ENCODE results near the gene IGF2BP2.
"Not testable (repeated sequence)": the region's sequence is repeated elsewhere in the genome, so short reads cannot be mapped to it uniquely, and the experiment has no call there.

The IGF2BP2 gene

DNA sequence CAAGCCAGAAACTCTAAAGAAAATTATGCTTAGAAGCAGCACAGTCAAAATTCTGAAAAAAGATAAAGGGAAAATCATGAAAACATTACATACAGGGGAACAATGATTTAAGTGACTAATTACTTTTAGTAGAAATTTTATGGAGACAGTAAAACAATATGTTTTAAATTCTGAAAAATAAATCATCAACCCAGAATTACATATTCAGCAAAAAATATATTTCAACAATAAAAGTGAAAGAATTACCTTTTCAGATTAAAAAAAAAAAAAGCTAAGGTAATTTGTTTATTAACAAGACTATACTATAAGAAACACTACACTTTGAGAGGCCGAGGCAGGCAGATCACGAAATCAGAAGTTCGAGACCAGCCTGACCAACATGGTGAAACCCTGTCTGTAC, 32.4 kb upstream of the IGF2BP2 start:
- Histone ChIP-seq H3K9me3 (ENCODE audit: severe bottlenecking) (peaks cover 7% of the 10 kb centered on the region), H3K27me3 (ENCODE audit: insufficient read depth, poor library complexity, severe bottlenecking) (no peaks in the 10 kb centered on the region), H3K36me3 (ENCODE audit: low read depth) (no peaks in the 10 kb centered on the region), H3K4me3 (ENCODE audit: severe bottlenecking) (no peak overlapping the region), H3K4me1 (ENCODE audit: insufficient read depth, poor library complexity, severe bottlenecking) (no peaks in the 10 kb centered on the region), H3K27ac (ENCODE audit: poor library complexity, severe bottlenecking) (no peak overlapping the region)
- TF ChIP-seq, protein P1, sequence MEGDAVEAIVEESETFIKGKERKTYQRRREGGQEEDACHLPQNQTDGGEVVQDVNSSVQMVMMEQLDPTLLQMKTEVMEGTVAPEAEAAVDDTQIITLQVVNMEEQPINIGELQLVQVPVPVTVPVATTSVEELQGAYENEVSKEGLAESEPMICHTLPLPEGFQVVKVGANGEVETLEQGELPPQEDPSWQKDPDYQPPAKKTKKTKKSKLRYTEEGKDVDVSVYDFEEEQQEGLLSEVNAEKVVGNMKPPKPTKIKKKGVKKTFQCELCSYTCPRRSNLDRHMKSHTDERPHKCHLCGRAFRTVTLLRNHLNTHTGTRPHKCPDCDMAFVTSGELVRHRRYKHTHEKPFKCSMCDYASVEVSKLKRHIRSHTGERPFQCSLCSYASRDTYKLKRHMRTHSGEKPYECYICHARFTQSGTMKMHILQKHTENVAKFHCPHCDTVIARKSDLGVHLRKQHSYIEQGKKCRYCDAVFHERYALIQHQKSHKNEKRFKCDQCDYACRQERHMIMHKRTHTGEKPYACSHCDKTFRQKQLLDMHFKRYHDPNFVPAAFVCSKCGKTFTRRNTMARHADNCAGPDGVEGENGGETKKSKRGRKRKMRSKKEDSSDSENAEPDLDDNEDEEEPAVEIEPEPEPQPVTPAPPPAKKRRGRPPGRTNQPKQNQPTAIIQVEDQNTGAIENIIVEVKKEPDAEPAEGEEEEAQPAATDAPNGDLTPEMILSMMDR (IDR thresholded peaks at IDR 0.05; ENCODE audit: poor library complexity, severe bottlenecking) = no peak
- DNase-seq (ENCODE audit: low spot score) (no peak), ATAC-seq (ENCODE audit: low read depth) (no peak)

DNA sequence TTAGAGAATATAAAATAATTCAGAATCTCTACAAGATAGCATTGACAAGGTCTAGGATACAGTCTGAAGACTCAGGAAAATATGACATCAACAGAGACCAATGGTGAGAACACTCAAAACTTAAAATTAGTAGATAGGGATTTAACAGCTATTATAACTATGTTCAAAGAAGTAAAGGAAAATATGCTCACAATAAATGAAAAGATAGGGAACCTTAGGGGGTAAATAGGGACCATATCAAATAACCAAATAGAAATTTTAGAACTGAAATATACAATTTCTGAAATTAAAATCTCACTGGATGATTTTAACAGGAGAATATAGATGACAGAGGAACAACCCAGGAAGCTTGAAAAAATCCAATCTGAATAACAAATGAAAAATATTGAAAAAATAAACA, 31.8 kb upstream of the IGF2BP2 start:
- H3K4me1 ChIP-seq (ENCODE audit: insufficient read depth, poor library complexity, severe bottlenecking) = no peaks in the 10 kb centered on the region
- peaks cover 7% of the 10 kb centered on the region for H3K9me3 ChIP-seq (ENCODE audit: severe bottlenecking)
- DNase-seq (ENCODE audit: low spot score) (no peak), ATAC-seq (ENCODE audit: low read depth) (no peak)
- H3K27me3 ChIP-seq (ENCODE audit: insufficient read depth, poor library complexity, severe bottlenecking) = no peaks in the 10 kb centered on the region
- TF ChIP-seq, protein P1 (IDR thresholded peaks at IDR 0.05; ENCODE audit: poor library complexity, severe bottlenecking) = no peak
- H3K36me3 ChIP-seq (ENCODE audit: low read depth) = no peaks in the 10 kb centered on the region
- no peak overlapping the region for H3K27ac ChIP-seq (ENCODE audit: poor library complexity, severe bottlenecking)
- no peak overlapping the region for H3K4me3 ChIP-seq (ENCODE audit: severe bottlenecking)

DNA sequence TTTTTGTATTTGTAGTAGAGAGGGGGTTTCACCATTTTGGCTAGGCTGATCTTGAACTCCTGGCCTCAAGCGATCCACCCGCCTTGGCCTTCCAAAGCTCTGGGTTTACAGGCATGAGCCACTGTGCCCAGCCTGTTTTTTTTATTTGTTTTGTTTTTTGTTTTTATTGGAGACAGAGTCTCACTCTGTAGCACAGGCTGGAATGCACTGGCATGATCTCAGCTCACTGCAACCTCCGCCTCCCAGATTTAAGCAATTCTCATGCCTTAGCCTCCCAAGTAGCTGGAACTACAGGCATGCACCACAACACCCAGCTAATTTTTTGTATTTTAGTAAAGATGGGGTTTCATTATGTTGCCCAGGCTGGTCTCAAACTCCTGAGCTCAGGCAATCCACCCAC, 28.9 kb upstream of the IGF2BP2 start:
- H3K36me3 ChIP-seq (ENCODE audit: low read depth); ATAC-seq (ENCODE audit: low read depth): not testable (repeated sequence)

DNA sequence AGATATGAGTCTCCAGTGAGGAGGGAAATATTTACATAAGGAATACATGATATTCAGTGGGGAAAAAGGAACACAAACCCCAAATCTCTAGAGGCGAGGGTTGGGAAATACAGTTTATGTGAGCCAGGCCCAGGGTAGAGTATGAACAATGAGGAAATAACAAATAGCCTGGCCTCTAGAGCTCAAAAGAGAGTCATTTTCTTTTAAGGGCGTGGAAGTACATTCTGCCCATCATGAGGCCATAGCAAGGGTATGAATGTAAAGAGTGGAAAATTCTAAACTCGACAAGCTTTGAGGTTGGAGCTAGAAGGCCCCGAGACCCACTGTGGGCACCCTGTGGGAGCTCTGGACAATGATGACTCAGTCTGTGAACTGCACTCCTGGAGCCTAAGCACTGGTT, 27.8 kb upstream of the IGF2BP2 start:
- DNase-seq (ENCODE audit: low spot score) (no peak), ATAC-seq (ENCODE audit: low read depth) (no peak)
- Histone ChIP-seq H3K27ac (ENCODE audit: poor library complexity, severe bottlenecking) (no peak overlapping the region), H3K27me3 (ENCODE audit: insufficient read depth, poor library complexity, severe bottlenecking) (no peaks in the 10 kb centered on the region), H3K4me1 (ENCODE audit: insufficient read depth, poor library complexity, severe bottlenecking) (peaks cover 1% of the 10 kb centered on the region), H3K36me3 (ENCODE audit: low read depth) (no peaks in the 10 kb centered on the region), H3K4me3 (ENCODE audit: severe bottlenecking) (no peak overlapping the region), H3K9me3 (ENCODE audit: severe bottlenecking) (peaks cover 7% of the 10 kb centered on the region)
- TF ChIP-seq, protein P1 (IDR thresholded peaks at IDR 0.05; ENCODE audit: poor library complexity, severe bottlenecking) = no peak

More for the DNA sequence above, 28.9 kb upstream of the IGF2BP2 start:
- not testable (repeated sequence) for DNase-seq (ENCODE audit: low spot score); H3K4me1 ChIP-seq (ENCODE audit: insufficient read depth, poor library complexity, severe bottlenecking); H3K4me3 ChIP-seq (ENCODE audit: severe bottlenecking); H3K27me3 ChIP-seq (ENCODE audit: insufficient read depth, poor library complexity, severe bottlenecking); H3K27ac ChIP-seq (ENCODE audit: poor library complexity, severe bottlenecking); H3K9me3 ChIP-seq (ENCODE audit: severe bottlenecking)

DNA sequence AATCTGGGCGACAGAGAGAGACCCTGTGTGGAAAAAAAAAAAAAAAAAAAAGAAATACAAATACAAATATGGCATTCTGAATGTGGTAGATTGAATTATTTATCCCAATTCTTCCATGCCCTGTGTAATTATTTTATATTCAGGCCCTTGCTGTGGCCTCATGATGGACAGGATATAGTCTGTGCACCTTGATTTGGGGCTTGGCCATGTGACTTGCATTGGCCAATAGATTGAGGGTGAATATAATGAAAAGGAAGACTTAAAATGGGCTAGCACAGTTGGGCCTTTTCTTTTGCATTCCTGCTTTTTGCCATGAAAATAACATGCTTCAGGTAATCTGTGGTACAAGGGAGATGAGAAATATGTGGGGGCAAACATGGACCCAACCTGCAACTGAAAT, 27.1 kb upstream of the IGF2BP2 start:
- TF ChIP-seq, protein P1 (IDR thresholded peaks at IDR 0.05; ENCODE audit: poor library complexity, severe bottlenecking) = no peak
- no peak for ATAC-seq (ENCODE audit: low read depth)
- no peak for DNase-seq (ENCODE audit: low spot score)
- H3K4me3 ChIP-seq (ENCODE audit: severe bottlenecking) = no peak overlapping the region
- no peaks in the 10 kb centered on the region for H3K27me3 ChIP-seq (ENCODE audit: insufficient read depth, poor library complexity, severe bottlenecking)
- H3K9me3 ChIP-seq (ENCODE audit: severe bottlenecking) = peaks cover 7% of the 10 kb centered on the region
- H3K36me3 ChIP-seq (ENCODE audit: low read depth) = no peaks in the 10 kb centered on the region
- peaks cover 4% of the 10 kb centered on the region for H3K4me1 ChIP-seq (ENCODE audit: insufficient read depth, poor library complexity, severe bottlenecking)
- no peak overlapping the region for H3K27ac ChIP-seq (ENCODE audit: poor library complexity, severe bottlenecking)

Measured in RWPE2 (cell line).